GM12878 (cell line): ENCODE data around the gene KLHDC1. TPM values are rescaled to one million over a fixed set of nuclear protein-coding genes. Genes with fewer than 3 reads are reported as not detected.
A peak's percentile ranks its signal among the peaks of the same experiment; 100 is the strongest.

Experiments used
- ATAC-seq: fragments of 200-7000 bp; cut with Tn5 transposase; 3 replicates; pipeline ENCODE4 v1.9.1; 2020; ENCODE audit warnings: mild to moderate bottlenecking, moderate library complexity
- BruUV-seq: library from RNA; stranded (reverse); fragments of 400-500 nt; replicated peaks from 2 replicates; lab custom pipeline; 2021; lab: Mats Ljungman, UMichigan
- CTCF ChIA-PET: fragments of 300-600 bp; sonication (Branson Sonifier 250); formaldehyde crosslinking; extraction: SDS; loops from one replicate; lab custom pipeline; 2021; ENCODE audit warnings: inconsistent platforms; lab: Yijun Ruan, JAX
- POLR2A ChIA-PET: fragments of 350-600 bp; formaldehyde crosslinking; extraction: SDS; loops from one replicate; lab custom pipeline; 2021; ENCODE audit warnings: inconsistent platforms; lab: Charles Lee
- RAD21 ChIA-PET: fragments of 300-600 bp; sonication (Branson Sonifier 250); formaldehyde crosslinking; loops from one replicate; lab custom pipeline; 2023; ENCODE audit warnings: antibody characterized with exemption; ENCODE audit not compliant: unreplicated experiment; lab: Charles Lee
- SMC1A ChIA-PET: fragments of 300-600 bp; sonication (Branson Sonifier 250); formaldehyde crosslinking; loops from one replicate; lab custom pipeline; 2023; ENCODE audit not compliant: unreplicated experiment, uncharacterized antibody; lab: Charles Lee
- DNase-seq: peaks from one replicate; pipeline ENCODE4 v3.0.0-alpha.2; 2011; ENCODE audit warnings: low read depth, low spot score
- FAIRE-seq: peaks from 3 replicates; lab custom pipeline; 2011; peaks lifted over from hg19 to GRCh38; lab: Jason Lieb, UNC
- H2AFZ ChIP-seq: 2 replicates; pipeline ENCODE4 v1.6.0; 2011; ENCODE audit warnings: low read depth, low read length, control low read depth; ENCODE audit not compliant: control insufficient read depth
- H3K27ac ChIP-seq: 2 replicates; pipeline ENCODE4 v1.5.1; 2011; ENCODE audit warnings: control low read depth; ENCODE audit not compliant: control insufficient read depth, insufficient read depth
- H3K27me3 ChIP-seq, 2 experiments: replicated peaks in 1 of 2; 2 replicates each; pipeline versions ENCODE4 v1.6.0 to v1.6.1; 2011; ENCODE audit warnings: low read length in 1 of 2; ENCODE audit not compliant: control insufficient read depth in 2 of 2, insufficient read depth in 2 of 2
- H3K36me3 ChIP-seq, 2 experiments: 2 replicates each; pipeline ENCODE4 v1.5.1; 2011; ENCODE audit warnings: low read length in 1 of 2; ENCODE audit not compliant: control insufficient read depth in 2 of 2, insufficient read depth in 2 of 2
- H3K4me1 ChIP-seq: 2 replicates; pipeline ENCODE4 v1.6.1; 2011; ENCODE audit warnings: mild to moderate bottlenecking, low read length, moderate library complexity, mixed read lengths; ENCODE audit not compliant: control insufficient read depth, insufficient read depth
- H3K4me2 ChIP-seq: 2 replicates; pipeline ENCODE4 v1.6.0; 2011; ENCODE audit warnings: control low read depth; ENCODE audit not compliant: control insufficient read depth, insufficient read depth
- H3K4me3 ChIP-seq: fragments of 200-600 bp; sonication (generic); 2 replicates; pipeline ENCODE4 v1.5.1; 2016
- H3K79me2 ChIP-seq: 2 replicates; pipeline ENCODE4 v1.6.0; 2011; ENCODE audit warnings: low read length; ENCODE audit not compliant: control insufficient read depth, insufficient read depth
- H3K9ac ChIP-seq: 2 replicates; pipeline ENCODE4 v1.8.0; 2011; ENCODE audit warnings: low read length, control low read depth, mixed read lengths; ENCODE audit not compliant: control insufficient read depth, insufficient read depth
- H3K9me3 ChIP-seq: replicated peaks from 3 replicates; pipeline ENCODE4 v1.5.1; 2011; ENCODE audit warnings: mild to moderate bottlenecking, low read length; ENCODE audit not compliant: control insufficient read depth, insufficient read depth
- H4K20me1 ChIP-seq: 2 replicates; pipeline ENCODE4 v1.6.0; 2011; ENCODE audit not compliant: control insufficient read depth, insufficient read depth
- PBX3 ChIP-seq: IDR thresholded peaks from 2 replicates; pipeline ENCODE4 v1.6.1; 2011; ENCODE audit warnings: mild to moderate bottlenecking, low read depth, low read length, moderate library complexity; ENCODE audit not compliant: insufficient replicate concordance
- YY1 ChIP-seq: IDR thresholded peaks from 2 replicates; pipeline ENCODE4 v1.6.1; 2011; ENCODE audit warnings: low read depth, mild to moderate bottlenecking, low read length
- WGBS: methylation state at CpG from one replicate; pipeline ENCODE4 v1.1.6; 2016; ENCODE audit warnings: low lambda C conversion rate; ENCODE audit not compliant: insufficient replicate concordance, insufficient coverage; ENCODE audit errors: missing lambda C conversion rate; 5-methylcytosine and 5-hydroxymethylcytosine counted together
- in situ Hi-C: fragments of 300-500 bp; cut with MboI; formaldehyde crosslinking; loops from 9 replicates; pipeline ENCODE4 v1.14.3; 2018; ENCODE audit warnings: mixed read lengths
- intact Hi-C: fragments of 100-400 bp; cut with micrococcal nuclease; formaldehyde crosslinking; loops from one replicate; pipeline ENCODE4 v1.14.2; 2022; ENCODE audit not compliant: unreplicated experiment
- polyA plus RNA-seq, 11 experiments: library from polyadenylated mRNA; depleted of rRNA in 4 of 11; unstranded in 6 of 11; stranded (reverse) in 5 of 11; fragments of >200 nt; fragmentation: Nextera tagmentation in 4 of 11; fragmentation: Illumina TruSeq in 1 of 11; extraction: Ambion mirVana in 4 of 11; extraction: Trizol in 1 of 11; gene quantifications; 1 replicate in 1 of 11; 2 replicates in 10 of 11; pipeline versions ENCODE4 v1.2.1 to v1.2.3, GENCODE V29; 2011 to 2016; ENCODE audit warnings: inconsistent platforms in 2 of 11, missing spikeins in 2 of 11, low read depth in 1 of 11
- total RNA-seq, 4 experiments: library from RNA; depleted of rRNA in 3 of 4; stranded (reverse); fragments of >200 nt in 3 of 4; fragmentation: Illumina TruSeq in 1 of 4; extraction: Trizol in 1 of 4; gene quantifications; 2 replicates each; pipeline versions ENCODE4 v1.2.1 to v1.2.3, GENCODE V29; 2013 to 2021
- TF ChIP-seq, protein P1 (sequence below): fragments of 450-650 bp; IDR thresholded peaks from 2 replicates; pipeline ENCODE4 v1.6.1; 2017; ENCODE audit warnings: mild to moderate bottlenecking, low read depth, inconsistent platforms; ENCODE audit not compliant: poor library complexity, severe bottlenecking

The KLHDC1 gene
- total and polyA plus RNA-seq, 10 of the 15 experiments (the other 5 are each of a cell fraction or from before 2014, with no cell fraction given) = 0.22 to 0.98 (median 0.55) TPM

GRCh38 chr14:49767270-49767570, 74.3 kb downstream of the KLHDC1 start:
- ChIA-PET POLR2A (interaction anchor here (0.6 to 2.9 kb wide), 18 partner anchors 62 to 712 kb away, joined by 3 to 31 read pairs (median 4); partner anchors contain the start of genes DNAAF2, MGAT2, POLE2 and RPL36AL), RAD21 (interaction anchor here (0.5 to 3.2 kb wide), 10 partner anchors 27 to 306 kb away, joined by 3 to 18 read pairs (median 4); partner anchors contain the start of genes MGAT2 and RPL36AL), SMC1A (interaction anchor here (0.6 to 4.1 kb wide), 8 partner anchors 13 to 828 kb away, joined by 3 to 18 read pairs (median 4); no protein-coding TSS in a partner anchor), CTCF (interaction anchor here (0.6 to 2.8 kb wide), 9 partner anchors 9 to 270 kb away, joined by 3 to 7 read pairs (median 3); partner anchors contain the start of genes DNAAF2 and POLE2)
- peak overlapping the region; percentile 64 for H3K4me2 ChIP-seq
- H3K9me3 ChIP-seq = no peaks in the 10 kb centered on the region
- peak overlapping the region; percentile 64 for H2AFZ ChIP-seq
- H3K79me2 ChIP-seq = peaks cover 11% of the 10 kb centered on the region
- TF ChIP-seq YY1 = 0 out of 2 replicates have a peak, but pooled peaks have one; percentile 31
- no peak for TF ChIP-seq PBX3
- TF ChIP-seq, protein P1, sequence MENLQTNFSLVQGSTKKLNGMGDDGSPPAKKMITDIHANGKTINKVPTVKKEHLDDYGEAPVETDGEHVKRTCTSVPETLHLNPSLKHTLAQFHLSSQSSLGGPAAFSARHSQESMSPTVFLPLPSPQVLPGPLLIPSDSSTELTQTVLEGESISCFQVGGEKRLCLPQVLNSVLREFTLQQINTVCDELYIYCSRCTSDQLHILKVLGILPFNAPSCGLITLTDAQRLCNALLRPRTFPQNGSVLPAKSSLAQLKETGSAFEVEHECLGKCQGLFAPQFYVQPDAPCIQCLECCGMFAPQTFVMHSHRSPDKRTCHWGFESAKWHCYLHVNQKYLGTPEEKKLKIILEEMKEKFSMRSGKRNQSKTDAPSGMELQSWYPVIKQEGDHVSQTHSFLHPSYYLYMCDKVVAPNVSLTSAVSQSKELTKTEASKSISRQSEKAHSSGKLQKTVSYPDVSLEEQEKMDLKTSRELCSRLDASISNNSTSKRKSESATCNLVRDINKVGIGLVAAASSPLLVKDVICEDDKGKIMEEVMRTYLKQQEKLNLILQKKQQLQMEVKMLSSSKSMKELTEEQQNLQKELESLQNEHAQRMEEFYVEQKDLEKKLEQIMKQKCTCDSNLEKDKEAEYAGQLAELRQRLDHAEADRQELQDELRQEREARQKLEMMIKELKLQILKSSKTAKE = peak; percentile 8
- H4K20me1 ChIP-seq = no peaks in the 10 kb centered on the region
- H3K27ac ChIP-seq = peak overlapping the region; percentile 93
- peak overlapping the region; percentile 93 for H3K4me3 ChIP-seq
- no TSS peak for BruUV-seq
- no peaks in the 10 kb centered on the region for H3K27me3 ChIP-seq
- peak; percentile 38 for FAIRE-seq
- no peak for ATAC-seq
- peaks cover 7% of the 10 kb centered on the region for H3K4me1 ChIP-seq
- WGBS = under 1% methylated on average over 9 of the region's 9 CpGs
- intact Hi-C loops = loop anchor here (2.0 to 10.0 kb wide), 2 partner anchors 74 to 348 kb away; partner anchors contain the start of genes KLHDC1 and VCPKMT
- H3K9ac ChIP-seq = peak overlapping the region; percentile 86
- H3K36me3 ChIP-seq = 0 out of 4 replicates have a peak, but pooled peaks cover 0 to 5% of the 10 kb centered on the region in 2 experiments
- no peak for DNase-seq
- in situ Hi-C loops = loop anchor here (5.0 to 25.0 kb wide), 2 partner anchors 130 to 305 kb away; partner anchors contain the start of gene DNAAF2
